Measurements from ENCODE around the gene NYNRIN.
"Not testable (repeated sequence)": the region's sequence is repeated elsewhere in the genome, so short reads cannot be mapped to it uniquely, and the experiment has no call there.

The NYNRIN gene

DNA sequence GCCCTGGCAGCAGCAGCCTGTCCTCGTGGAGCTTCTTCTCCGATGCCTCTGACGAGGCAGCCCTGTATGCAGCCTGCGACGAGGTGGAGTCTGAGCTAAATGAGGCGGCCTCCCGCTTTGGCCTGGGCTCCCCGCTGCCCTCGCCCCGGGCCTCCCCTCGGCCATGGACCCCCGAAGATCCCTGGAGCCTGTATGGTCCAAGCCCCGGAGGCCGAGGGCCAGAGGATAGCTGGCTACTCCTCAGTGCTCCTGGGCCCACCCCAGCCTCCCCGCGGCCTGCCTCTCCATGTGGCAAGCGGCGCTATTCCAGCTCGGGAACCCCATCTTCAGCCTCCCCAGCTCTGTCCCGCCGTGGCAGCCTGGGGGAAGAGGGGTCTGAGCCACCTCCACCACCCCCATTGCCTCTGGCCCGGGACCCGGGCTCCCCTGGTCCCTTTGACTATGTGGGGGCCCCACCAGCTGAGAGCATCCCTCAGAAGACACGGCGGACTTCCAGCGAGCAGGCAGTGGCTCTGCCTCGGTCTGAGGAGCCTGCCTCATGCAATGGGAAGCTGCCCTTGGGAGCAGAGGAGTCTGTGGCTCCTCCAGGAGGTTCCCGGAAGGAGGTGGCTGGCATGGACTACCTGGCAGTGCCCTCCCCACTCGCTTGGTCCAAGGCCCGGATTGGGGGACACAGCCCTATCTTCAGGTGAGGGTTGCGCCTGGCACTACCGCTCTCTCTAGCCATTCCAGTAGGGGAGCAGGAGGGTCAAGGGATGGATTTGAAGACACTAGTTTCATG, 28.7 kb upstream of the NYNRIN start:
- DNase-seq: no peak

DNA sequence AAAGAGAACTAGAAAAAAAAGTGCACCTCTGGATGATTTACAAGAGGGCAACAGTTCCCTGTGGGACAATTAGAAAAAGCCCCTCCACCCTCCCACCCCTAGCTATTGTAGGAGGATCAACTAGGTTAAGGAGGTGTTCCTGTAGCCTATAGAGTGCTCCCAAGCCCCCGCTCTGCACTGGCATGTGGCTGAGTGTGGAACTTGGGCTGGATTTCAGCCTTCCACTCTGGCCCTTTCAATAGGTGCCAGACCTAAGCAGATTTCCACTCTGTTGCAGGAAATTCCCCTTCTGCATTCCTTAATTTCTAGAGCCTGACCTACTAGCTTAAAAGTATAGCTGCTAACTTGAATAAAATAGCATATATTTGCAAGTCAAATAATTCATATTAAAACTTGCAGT, 28.1 kb upstream of the NYNRIN start:
- no peak for DNase-seq

DNA sequence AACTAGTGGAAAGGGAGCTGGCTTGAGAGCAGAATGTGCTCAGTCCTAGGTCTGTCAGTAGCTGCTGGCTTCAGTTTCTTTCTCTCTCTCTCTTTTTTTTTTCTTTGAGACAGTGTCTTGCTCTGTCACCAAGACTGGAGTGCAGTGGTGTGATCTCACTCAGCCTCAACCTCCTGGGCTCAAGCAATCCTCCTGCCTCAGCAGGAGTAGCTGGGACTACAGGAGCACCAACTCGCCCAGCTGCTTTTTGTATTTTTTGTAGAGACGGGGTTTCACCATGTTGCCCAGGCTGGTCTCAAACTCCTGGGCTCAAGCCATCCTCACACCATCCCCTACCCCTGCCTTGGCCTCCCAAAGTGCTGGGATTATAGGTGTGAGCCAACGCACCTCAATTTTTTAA, 27.2 kb upstream of the NYNRIN start:
- not testable (repeated sequence) for DNase-seq

DNA sequence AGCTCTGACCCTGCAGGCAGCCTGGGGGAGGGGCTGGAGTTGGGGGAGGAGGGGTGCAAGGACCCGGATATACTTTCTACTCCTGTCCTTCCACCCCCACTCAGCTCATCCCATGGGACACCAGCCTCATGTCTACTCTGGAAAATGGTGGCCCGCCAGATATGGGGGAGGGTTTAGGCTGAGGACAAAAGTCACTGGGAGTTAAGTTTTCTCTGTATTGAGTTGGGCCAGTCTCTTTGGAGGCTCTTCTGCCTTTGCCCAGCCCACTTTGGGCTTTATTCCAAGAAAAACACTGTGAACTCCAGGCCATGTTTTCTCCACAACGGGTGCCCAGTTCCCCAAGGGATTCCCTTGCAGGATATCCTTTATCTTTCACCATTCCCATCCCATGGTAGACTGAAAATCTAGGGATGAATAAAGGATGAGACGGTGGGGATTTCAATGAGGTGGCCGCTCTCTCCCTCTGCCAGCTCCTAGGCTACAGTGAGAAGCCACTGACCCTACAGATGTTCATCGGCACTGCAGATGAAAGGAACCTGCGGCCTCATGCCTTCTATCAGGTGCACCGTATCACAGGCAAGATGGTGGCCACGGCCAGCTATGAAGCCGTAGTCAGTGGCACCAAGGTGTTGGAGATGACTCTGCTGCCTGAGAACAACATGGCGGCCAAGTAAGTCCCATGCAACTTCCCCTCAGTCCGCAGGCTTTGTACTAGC, 25.9 kb upstream of the NYNRIN start:
- no peak for DNase-seq

DNA sequence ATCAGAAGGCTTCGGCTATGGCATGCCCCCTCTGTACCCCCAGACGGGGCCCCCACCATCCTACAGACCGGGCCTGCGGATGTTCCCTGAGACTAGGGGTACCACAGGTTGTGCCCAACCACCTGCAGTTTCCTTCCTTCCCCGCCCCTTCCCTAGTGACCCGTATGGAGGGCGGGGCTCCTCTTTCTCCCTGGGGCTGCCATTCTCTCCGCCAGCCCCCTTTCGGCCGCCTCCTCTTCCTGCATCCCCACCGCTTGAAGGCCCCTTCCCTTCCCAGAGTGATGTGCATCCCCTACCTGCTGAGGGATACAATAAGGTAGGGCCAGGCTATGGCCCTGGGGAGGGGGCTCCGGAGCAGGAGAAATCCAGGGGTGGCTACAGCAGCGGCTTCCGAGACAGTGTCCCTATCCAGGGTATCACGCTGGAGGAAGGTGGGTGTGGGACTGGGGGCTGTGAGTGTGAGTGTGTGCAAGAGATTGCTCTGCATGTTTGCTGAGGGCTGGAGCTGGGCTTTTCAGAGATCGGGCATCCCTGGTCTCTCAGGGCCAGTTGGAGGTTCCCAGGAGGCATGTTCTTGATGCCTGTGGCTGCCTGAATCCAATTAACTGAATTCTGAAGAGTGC, 22.2 kb upstream of the NYNRIN start:
- DNase-seq: no peak

DNA sequence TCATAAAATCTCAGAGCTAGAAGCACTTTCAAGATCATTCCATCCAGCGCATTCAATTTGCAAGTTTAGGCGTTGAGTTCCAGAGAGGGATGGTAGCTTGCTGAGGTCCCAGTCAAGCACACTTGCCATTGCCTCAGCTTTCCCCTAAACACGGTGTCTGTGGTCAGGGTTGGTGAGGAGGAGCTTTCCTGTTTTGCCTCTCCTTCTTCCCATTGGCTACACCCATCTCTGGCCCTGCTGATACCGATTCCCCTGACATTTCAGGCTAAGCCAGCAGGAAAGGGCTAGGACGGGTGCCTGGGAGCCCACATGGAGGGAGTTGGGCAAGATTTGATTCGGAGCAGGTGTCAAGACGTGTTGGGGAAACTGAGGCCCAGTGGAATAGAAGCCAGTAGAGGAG, 21.7 kb upstream of the NYNRIN start:
- no peak for DNase-seq

DNA sequence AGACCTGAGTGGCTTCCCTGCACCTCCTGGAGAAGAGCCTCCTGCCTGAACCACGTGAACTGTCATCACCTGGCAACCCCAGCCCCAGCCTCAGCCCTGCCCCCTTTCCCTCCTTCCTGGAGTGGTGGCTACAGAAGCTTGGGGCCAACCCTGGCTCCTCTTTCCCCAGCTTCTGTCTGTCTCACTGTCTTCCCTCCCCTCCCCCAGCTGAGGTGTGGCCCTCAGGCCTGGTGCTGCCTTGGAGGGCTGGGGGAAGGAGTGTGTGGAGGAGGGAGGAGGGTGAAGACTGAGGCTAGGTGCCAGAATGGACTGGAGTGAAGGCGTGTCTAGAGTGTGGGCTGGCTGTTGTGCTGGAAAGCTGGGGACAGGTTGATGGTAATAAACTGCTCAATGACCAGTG, 21.1 kb upstream of the NYNRIN start:
- DNase-seq: no peak

DNA sequence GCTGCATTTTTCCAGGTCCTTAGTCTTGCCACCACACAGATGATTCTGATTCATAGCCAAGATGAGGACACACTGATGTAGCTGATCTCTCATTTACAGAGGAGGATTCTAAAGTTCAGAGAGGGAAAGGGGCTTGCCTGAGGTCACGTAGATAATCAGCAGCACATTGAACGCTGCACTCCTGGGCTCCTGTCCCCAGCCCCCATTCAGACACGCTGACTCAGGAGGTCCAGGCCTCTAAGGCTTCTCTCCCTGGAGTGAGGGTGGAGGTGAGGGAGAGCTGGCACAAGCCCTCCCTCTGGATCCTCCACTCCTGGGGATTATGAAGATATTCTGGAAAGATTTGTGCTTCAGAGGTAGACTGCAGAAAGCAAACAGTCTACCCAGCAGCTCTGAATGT, 20.5 kb upstream of the NYNRIN start:
- DNase-seq: no peak

DNA sequence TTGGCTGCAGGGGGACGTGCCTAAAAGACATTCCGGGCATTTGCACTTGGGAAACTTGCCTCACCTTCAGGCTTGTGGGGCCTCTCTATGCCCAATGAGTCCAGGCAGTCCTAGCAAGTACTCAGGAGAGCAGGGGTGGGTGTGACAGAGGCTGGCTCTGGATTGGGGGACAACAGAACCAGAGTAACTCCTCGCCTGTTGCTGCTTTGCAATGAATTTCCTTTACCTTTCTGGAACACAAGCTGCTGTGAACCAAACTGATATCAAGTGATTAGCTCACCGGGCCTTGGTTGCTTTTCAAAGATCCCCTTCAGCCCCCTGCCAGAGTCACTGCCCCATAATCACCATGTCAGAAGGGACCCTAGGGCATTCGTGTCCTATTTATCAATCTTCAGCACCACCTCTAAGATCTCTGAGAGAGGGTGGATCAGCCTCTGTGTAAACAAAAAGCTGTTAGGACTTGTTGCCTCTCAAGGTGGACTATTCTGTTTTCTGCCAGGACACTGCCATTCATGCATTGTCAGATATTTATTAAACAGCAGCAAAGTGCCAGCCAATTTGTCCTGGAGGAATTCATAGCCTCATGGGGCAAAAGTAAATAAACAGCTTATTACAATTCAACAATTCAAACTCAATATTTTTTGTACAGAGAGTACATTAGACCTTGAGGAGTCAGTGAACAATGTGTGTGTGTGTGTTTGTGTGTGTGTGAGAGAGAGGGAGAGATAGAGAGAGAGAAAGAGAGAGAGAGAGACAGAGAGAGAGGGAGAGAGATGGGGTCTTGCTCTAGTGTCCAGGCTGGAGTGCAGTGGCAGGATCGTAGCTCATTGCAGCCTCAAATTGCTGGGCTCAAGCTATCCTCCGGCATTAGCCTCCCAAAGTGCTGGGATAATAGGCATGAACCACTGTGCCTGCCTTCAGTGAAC, 19.6 kb upstream of the NYNRIN start:
- DNase-seq: no peak

DNA sequence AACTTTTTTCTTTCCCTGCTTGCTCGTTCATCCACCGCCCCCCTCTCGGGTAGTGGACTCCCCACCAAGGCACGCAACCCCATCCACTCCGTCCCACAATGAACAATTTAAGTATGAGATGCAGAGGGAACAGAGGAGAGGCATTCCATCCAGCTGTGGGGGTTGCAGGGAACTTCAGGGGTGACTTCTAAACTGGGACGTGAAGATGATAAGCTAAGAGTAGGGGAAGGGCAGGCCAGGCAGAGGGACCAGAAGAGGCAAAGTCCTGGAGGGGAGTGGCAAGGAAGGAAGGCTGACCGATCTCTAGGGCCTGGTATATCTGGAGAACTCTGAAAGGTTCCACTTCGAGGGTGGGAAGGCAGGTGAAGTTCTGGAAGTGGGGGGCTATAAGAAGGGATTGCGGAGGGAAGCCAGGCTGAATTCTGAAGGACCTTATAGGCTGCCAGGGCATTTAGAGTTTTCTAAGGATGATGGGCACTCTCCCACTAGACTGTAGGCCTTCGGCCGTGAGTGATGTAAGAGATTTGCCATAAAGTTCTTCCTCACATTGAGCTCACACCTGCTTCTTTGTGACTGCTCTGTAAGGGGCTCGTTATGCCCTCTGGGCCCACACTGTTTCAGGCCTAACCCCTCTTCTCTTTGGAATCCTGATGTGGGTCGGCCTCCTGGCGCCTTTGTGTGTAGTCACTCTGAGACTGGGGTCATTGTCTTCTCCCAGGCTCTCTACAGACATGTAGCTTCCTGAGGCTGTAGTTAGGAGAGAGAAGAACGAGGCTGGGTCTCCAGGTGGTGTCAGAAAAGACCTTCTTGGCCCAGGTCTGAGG, 18.7 kb upstream of the NYNRIN start:
- no peak for DNase-seq

DNA sequence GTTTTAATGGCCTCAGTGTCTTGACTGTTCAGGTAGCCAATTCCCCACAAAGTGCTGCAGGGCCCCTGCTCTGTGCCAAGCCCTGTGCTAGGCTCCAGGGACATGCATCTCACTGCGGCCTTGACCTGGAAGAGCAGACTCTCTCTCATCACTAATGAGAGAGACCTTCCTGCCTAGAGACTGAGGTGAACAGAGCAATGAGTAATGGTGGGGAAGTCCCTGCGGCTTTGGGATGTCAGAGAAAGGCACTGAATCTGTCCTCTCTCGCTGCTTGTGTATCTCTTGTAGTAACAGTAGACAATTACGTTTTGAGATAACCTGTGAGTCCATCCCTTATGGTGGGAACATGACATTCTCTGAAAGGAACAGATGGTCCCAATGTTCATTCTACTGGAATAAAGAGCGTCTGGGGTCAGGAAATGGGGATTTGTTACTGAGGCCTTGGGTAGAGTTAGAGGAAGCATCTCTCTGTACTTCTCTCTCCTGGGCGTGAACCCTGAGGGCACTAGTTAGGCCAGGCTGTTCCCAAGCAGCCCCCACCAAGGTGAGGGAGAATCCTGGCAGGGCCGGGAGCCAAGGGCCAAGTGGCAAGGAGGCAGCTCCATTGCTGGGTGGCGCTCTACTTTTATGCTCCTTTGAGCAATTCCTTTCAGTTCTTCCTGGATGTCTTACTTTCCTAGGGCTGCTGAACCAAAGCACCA, 17.3 kb upstream of the NYNRIN start:
- no peak for DNase-seq

DNA sequence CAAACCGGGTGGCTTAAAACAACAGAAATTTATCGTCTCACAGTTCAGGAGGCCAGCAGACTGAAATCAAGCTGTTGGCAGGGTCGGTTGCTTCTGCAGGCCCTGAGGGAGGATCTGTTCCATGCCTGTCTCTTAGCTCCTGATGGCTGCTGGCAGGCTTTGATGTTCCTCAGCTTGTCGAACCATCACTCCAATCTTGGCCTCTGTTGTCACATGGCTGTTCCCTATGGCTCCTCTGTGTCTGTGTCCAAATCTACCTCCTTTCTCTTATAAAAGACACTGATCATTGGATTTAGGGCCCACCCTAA, 16.8 kb upstream of the NYNRIN start:
- no peak for DNase-seq

DNA sequence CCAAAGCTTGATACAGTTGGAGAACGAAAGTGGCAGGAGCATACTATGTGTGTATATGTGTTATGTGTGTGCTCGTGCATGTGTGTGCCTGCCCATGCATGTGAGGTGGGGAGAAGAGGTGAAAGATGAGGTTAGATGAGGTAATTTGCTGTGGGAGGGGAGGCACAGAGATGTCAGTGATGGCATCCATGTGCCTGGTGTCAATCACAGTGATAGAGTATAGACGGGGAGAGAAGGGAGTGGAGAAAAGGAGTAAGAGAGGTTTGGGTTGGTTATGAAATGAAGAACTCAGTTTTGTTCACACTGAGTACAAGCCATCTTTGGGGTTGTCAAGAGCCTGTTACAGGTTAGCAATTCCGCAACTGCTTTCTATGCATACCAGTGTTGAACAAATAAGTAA, 14.6 kb upstream of the NYNRIN start:
- DNase-seq: no peak

DNA sequence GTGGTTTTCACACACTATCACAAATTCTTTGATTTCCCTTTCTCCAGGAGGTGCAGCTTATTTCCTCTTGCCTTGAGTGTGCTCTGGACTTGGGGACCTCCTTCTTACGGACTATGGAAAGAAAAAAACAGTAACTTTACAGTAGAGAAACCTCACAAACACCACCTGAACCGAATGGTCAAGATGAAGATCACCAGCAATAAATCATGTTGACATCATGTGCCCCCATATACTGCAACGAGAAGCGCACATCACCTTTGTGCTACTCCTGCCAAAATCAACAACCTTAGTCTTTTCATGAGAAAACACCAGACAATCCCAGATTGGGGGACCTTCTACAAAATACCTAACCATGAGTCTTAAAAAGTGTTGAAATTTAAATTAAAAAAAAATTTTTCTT, 13.3 kb upstream of the NYNRIN start:
- DNase-seq: no peak

DNA sequence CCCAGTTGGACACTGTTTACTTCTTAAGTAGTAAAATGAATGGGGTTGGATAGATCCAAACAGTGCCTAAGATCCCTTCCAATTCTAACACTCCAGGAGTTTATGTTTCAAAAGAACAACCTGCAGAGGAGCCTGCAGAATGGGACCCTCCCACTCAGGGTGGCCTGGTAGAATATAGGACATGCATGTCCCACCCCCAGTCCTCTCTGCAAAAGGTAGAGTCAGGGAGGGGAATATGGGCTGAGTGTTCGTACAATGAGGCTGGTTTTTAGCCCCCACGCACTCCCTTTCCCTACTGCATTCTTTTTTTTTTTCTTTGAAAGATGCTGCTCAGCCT, 11.8 kb upstream of the NYNRIN start:
- DNase-seq: no peak

DNA sequence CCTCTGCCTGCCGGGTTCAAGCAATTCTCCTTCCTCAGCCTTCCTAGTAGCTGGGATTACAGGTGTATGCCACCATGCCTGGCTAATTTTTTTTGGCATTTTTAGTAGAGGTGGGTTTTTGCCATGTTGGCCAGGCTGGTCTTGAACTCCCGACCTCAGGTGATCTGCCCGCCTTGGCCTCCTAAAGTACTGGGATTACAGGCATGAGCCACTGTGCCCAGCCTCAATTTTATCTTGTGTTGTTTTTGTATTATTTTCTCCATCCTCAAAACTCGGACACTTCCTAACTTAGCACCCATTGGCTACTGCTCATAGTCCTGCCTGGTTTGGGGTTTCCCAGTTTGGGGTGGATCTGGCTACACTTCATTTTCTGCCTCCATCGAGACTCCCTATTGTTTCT, 11.2 kb upstream of the NYNRIN start:
- DNase-seq: not testable (repeated sequence)

DNA sequence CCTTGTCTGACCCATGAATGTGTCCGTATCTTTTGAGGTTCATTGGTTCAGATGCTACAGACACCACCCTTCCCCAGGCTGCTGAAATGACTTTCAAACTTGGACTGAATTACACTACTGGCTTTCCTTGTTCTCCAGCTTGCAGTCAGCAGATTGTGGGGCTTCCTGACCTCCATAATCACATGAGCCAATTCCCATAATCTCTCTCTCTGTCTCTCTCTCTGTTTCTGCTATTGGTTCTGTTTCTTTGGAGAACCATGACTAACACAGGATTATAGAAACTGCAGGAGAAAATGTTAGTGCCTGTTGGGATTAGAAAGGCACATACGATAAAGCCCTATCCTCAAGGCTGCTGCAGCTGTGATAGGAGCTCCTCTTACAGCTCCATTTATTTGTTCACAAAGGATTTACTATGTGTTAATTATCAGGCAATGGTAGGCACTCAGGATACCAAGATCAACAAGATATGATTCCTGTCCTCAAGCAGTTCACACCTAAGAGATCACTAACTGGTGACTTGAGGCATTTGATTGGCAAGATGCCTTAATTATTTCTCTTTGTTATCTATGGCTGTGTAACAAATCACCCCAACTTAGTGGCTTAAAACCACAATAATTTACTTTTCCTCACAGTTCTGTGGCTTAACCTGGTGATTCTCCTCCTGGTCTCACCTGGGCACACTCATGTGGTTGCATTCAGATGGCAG, 10.2 kb upstream of the NYNRIN start:
- no peak for DNase-seq

DNA sequence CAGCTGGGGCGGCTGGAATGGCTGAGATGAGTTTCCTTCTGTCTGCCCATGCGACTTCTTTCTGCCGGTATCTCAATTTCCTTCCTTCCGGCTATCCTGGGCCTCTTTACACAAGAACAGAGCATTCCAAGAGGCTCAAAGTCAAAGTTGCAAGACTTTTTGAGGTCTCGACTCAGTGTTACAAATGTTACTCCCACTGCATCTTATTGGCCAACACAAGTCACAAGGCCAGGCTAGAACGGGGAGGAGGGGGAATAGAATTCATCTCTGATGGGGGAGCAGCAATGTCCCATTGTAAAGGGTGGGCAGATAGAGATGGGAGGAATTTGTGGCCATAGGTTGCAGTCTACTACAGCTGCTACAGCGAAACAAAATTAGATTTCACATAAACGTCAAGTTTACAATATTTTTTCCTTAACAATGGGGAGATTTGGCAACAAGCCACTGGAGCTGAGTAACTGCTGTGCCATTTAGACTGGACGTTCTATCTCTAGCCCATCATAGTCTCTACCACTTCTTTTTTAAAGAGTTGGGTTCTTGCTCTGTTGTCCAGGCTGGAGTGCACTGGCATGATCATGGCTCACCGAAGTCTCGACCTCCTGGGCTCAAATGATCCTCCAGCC, 9.5 kb upstream of the NYNRIN start:
- DNase-seq: no peak

DNA sequence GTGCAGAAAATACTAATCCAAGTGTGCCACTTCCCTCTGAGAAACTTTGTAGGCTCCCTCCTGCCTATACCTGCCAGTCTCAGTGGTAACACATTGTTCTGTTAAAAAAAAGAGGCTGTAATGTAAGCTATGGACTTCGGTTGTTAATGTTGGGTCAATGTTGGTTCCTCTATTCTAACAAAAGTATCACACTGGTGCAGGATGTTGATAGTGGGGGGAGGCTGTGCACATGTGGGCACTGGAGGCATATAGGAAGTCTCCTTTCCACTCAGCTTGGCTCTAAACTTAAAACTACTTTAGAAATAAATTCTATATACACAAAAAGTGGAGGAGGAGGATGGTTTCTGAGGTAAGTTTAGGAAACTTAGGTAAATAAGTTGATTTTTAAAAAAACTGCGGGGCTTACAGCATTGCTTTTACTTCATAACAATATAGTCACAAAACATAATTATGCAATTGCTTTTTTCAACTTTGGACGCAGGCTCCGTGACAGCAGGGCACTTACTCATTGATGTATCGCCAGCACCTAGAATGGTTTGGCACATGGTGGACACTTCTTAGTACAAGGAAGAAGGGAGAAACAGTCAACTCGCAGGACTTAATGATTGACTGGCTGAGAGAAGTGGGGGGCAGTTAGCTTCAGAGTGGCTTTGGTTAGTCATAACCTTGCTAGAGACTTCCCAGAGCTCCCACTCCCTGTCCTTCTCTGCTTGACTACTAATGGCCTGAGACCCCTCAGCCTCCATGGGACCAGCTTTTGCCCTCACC, 7.9 kb upstream of the NYNRIN start:
- no peak for DNase-seq

Data from T-helper 2 cell (primary cell).